Stimulated activated CD4-positive, alpha-beta T cell treated with anti-CD3 and anti-CD28 coated beads, TNF-alpha, amount 100 ng/mL, for 4 hours (primary cell): ENCODE measurements around the gene MYRFL.
A peak's percentile ranks its signal among the peaks of the same experiment; 100 is the strongest.

Experiments used
- DNase-seq, 3 experiments: peaks; one replicate each; pipeline ENCODE4 v3.0.0-alpha.2; 2020; ENCODE audit warnings: low read depth in 3 of 3

MYRFL gene

DNA sequence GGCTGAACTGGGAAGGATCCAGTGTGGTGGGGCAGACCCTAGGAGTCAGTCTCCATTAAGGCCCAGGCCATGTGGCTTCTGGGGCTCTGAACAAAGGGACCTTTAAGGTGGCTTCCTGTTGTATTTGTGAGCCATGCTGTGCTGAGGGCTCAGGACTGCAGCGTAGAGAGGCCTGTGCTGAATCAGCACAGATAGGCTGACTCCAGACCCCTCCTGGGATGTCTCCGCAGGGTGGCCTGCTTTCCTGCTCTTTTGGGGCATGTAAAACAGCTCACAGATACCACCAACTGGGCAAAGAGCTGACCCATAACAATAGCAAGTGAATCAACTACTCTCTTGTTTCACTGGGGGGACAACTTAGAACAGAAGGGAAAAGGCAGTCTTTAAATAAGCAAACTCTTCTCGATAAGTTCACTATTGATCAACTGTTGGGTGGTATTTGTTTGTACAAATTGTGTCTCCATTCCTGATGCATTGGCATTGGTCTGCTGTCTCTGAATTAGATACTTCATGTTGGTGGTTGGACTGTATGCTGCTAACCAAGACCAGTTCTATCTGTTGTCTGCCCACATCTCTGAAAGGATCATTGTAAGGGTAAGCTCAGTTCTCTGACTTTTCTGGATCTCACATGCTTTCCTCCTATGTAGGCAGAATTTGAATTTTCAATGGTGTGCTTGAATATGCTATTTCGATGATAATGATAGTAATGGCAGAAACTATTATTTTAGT is 71.8 kb downstream of the MYRFL start:
- no peak for DNase-seq

DNA sequence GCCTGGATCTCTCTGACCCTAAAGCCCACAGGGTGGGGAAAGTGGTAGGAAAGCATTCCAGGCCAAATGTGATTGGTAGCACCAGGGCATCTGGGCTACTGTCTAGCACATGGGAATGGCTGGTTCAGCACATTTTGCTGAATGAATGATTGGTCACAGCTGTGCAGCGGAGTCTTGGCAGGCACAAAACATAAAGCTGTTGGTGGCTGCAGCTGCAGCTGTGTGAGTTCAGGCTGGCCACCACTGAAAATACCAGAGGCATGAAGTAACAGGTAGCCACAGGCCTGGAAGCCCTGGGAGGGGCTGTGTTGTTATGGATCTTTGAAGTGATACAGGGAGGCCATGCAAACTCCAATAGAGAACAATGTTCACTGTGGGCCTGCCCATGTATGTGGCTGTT is 72.7 kb downstream of the MYRFL start:
- no peak for DNase-seq

DNA sequence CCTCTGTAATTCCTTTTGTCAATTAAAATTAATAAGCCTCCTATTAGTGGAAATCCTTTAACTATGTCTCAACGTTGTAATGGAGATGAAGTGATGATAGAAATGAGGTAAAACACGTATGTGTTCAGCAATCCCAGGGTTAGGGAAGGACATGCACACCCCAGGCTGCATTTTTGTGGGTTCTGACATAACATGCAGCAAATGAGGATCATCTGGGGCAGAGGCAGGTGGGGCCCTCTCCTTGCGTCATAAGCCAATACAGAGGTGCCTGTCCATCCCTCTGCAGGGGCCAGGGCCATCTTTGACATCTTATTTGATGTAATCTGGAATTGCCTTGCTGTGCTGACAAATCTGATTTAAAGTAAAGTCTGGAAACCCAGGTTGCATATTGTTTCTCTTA is 73.2 kb downstream of the MYRFL start:
- DNase-seq, result no peak

DNA sequence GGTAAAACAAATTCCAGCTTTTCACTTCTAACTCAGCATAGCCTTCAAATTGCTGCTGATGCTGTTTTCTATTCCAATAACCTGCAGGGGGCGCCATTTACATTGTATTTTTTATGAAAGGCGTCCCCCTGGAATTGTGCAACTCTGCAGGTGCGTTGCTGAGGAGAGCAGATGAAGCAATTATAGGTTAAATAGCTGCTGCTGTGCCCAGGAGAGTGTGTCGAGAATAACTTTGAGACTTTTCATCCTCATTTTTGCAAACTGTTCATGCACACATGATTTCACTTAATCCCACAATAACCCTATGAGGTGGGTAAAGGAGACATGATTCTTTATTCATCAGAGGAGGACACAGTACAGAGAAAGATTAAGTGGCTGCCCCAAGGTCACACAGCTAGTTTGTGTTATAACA is 75.7 kb downstream of the MYRFL start:
- peak; percentile 12 to 41 (median 38) for DNase-seq

DNA sequence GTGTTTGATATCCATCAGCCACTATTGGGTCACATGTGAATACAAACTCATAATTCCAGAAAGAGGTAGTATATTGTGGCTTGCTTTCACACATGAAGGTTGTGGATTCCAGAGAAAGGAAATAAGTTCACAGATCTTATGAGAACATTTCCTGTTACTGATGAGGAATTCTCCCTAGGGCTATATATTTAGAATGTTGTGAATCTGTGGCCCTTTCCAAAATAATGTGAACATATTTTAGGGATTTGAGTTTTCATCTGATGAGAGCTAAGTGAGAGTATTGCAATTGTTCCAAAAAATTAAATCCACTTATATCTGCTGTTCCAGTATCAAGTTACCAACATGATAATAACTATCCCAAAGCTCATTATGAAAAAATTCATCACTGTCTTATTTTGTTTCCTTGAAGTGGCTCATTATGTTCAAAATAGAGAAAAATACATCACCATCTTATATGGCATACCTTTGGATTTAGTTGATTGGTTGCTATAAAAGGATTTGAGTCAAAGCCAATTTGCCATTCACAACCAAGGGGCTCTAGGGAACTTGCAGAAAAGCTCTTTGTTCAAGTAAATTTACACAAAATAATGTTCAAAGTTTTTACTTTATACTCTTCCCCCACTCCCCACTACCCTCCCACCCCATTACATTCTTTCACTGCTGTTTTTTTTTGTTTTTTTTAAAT is 76.3 kb downstream of the MYRFL start:
- DNase-seq, result no peak

DNA sequence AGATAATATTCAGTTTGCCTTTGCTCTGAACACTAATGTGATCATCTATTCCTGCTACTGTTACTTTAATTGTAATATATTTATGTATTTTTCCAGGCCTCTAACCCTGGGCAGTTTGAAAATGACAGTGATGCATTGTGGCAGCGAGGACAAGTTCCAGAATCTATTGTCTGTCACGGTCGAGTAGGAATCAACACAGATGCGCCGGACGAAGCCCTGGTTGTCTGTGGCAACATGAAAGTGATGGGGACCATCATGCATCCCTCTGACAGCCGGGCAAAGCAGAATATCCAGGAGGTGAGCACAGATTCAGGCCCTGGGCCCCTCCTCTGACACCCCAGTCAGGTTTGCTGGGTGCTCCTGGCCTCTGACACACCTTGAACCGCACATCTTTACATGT is 78.5 kb downstream of the MYRFL start:
- DNase-seq, result no peak

DNA sequence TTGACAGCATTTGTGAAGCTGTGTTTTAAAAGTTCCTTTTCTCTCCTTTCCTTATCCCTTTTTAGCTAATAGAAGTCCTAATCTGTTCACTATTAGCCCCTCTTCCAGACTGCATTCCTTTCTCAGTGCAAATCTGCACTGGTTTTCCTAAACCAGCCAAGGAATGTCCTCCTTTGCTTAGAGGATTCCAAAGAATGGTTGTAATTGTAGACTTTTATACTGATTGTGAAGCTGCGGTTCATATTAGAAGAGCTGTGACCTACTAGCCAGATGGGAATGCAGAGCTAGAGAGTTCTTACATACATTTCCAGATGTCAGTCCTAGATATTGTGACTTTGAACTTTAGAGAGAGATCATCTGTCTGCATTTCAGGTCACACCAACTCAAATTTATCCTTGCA is 79.8 kb downstream of the MYRFL start:
- DNase-seq, result no peak

DNA sequence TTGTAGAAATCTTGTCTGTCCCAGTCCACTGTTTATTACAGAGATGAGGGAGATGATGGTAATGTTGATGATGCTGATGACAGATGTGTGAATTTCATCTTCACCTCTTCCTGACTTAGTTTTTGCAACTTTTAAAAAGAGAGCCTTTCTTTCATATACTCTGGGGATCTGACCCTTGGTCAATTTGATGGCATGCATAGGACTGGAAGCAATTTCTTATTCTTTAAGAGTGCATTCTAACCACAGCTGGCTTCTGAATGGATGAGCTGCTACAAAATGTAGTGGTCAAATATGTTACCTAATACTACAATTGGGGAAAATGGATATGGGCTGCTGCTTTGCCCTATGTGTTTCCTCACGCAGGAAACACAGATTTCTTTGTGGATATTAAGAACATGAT is 80.8 kb downstream of the MYRFL start:
- no peak for DNase-seq

DNA sequence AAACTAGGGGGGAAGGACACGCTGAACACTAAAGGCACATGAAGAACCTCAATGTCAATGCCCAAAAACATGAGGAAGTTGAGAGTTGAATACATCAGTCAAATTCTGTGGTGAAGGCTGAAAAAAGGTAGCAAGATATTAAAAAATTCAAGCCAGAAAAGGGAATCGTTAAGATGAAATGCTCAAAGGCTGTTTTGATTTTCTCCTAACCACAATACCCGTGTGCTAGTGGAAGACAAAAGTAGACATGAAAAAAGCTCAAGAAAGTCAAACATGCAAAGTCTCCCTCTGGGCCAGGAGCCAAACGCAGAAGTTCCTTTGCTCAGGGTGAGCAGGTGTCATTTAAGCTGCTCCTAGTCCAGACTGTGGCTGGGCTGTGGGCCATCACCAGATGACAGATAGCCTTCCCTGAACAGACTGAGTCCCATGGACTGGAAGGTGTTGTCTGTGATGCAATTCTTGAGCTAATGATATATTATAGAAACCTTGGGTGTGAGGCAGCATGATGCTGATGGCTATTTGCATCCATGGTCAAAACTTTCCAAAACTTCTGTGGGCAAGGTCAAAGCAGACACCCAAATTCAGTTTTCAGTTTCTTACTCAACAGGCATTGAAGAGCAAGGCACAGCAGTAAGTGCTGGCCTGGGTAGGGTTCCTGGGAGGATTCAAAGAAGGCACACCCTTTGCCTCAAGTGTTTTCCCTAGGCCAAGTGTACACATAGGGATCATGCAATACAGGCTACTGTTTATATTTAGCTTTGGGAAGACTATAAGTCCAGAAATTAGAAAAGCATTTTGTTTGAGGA is 81.6 kb downstream of the MYRFL start:
- no peak for DNase-seq

DNA sequence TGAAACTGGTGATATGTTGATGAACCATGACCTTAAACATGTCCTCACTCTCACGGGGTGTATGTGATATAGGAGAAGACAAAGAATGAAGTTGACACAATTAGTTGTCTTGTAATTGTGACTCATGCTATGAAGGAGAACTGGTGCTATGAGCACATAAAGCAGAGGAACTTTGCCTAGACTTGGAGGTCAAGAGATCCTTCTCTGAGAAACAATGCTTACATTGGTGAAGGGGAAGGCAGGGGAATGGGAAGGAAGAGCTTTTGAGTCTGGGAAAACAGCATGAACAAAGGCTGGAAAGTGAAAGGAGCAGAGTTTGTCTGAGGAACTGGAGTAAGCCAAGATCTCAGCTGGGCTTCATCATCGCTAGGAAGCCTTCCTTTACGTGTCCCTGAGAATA is 83.2 kb downstream of the MYRFL start:
- DNase-seq, result no peak

DNA sequence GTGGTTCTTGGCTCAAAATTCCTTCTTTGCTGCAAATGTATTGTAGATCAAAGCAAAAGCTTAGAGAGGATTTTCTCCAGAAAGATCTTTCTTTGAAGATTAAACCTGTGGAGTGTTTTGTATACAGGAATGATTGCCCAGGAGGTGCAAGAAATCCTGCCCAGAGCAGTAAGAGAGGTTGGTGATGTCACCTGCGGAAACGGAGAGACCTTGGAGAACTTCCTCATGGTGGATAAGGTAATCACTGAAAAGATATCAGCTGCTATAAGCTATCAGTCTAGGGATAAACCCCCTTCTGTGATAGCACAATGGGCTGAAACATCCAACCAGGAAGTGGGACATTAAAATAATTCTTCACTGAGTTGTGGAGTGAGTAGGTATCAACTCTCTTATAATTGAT is 85.7 kb downstream of the MYRFL start:
- DNase-seq, result no peak

DNA sequence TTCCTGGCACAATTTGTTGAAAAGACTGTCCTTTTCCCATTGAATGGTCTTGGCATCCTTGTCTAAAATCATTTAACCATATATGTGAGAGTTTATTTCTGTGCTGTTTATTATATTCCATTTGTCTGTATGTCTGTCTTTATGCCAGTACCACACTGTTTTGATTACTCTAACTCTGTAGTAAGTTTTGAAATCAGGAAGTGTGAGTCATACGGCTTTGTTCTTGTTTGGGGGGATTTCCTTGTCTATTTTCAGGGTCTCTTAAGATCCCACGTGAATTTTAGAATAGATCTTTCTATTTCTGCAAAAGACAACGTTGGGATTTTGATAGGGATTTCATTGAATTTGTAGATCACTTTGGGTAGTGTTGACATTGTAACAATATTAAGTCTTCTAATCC is 88.5 kb downstream of the MYRFL start:
- no peak for DNase-seq

DNA sequence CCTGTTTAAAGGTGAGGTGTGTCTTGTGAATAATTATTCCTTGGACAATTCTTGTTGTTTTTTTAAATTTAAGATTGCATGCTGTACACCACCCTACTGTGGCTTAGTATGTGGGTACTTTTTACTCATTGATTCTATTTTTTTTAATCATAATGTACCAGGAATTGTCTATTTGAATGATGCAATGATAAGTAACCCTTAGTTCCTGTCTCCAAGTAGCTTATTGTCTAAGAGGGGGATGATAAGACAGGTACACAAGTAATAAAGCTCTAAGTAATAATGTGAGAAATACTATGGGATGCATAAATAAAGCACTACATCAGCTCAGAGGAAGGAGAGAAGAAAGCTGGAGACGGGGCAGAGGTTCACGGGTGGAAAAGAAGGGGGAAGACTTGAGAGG is 90.9 kb downstream of the MYRFL start:
- no peak for DNase-seq

DNA sequence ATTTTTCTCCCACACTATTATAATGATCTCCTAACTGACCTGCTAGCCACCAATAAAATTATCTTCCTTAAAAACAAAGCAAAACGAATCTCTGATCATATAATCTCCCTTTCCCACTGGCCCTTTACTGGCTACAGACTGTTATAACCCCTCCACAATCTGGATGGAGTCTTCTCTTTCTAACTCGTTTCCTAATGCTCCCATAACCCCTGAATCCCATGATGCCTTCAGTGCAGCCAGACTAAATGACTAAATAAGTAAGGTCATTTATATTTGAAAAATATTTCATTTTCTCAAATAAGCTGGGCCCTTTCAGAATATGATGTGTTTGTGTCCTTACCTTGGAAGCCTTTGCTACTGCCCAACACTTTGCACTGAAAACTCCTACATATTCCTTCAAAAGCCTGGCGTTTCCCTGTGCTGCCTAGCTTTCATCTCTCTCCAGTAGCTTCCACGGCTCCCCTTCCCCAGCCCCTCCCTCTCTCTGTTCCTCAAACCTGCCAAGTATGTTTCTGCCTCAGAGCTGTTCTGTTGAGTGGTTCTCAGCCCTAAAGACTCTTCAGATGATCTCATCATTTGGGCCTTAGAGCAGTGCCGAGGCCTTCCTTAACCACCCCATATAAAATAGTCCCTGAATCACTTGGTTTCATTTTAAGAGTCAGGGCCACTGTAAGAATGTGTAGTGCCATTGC is 91.7 kb downstream of the MYRFL start:
- DNase-seq, result no peak

DNA sequence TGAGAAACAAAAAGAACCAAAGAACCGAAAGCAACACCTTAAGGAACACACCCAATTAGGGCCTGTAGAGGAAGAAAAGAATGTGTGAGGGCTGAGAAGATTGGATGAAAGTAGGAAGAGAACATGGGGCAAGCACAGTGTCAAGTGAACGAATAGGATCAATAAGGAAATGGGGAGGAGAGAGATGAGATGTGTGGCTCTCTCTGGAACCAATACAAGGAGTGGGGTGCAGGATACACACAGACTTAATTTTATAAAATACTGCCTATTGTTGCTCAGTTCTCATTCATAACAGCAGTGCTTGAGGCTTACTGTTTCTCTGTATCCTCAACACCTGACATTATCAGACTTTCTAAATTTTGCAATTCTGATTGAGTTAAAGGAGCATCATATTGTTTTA is 93.3 kb downstream of the MYRFL start:
- DNase-seq, result no peak

DNA sequence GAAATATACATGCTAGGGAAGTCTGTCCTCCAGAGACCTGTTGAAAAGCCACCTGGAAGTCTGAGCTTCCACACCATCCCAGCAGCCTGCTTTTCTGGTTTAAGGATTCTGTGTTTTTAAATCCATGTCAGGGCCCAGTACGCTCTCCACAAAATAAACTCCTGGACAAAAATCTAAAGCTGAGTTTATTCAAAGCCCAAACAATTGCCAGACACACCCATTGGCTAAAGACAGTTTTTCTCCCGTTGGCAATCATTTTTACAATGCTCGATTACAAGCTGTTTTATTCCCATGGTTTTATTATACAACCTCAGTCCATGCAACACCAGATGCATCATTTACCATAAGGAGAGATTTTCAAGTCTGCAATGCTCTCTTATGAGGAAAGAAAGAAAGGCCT is 94.5 kb downstream of the MYRFL start:
- DNase-seq, result no peak

DNA sequence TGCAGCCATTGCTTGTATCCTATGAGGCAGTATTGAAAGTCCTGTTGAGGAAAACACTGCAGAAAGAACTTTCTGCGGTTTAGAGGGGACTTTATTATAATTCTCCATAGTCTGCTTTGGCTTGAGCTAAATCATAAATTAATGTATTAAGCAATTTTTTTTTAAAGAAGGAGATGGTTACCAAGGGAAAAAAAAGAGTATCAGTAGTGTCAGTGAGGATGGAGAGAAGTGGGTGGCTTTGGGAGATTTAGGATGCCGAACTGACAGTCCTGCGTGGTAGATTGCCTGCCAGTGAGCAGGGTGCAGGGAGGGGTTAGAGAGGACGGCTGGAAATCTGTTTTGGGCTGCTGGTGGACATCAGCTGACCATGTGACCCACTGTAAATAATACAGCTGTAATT is 96.8 kb downstream of the MYRFL start:
- no peak for DNase-seq

DNA sequence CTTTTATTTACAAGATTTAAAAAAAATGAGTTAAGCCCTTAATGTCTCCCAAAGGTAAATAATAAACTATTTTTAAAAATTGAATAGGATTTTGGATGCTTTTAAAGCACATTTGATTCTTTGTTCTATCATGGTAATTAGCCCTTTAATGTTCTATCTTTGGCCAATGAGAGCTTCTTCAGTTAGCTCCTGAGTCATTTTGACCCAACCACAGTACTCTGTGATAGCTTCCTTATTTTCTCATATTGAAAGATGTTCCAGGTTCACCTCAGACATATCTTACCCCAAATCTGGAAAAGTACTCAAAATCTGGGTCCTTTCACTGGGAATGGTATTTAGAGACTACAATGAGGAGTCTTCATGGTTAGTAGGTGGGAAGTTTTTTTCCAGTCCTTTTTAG is 98.0 kb downstream of the MYRFL start:
- DNase-seq, result no peak

DNA sequence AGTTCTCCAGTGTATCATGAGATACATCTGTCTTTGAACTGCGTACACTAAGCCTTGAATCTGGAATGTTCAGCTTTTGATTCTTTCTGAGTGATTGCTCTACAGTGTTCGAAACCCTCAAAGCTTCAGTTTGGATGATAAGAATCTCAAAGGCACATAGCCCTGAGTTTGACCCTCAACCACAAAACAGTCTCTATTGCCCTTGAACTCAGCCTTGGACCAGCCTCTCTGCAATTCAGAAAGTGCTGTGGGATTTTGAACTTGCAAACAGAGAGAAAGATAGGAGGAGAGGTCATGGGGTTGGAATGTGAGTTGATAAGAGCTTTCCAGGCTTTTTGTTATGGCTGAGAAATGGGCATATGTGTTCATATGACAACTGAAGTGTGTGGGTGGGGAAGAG is 100.3 kb downstream of the MYRFL start:
- DNase-seq, result no peak

DNA sequence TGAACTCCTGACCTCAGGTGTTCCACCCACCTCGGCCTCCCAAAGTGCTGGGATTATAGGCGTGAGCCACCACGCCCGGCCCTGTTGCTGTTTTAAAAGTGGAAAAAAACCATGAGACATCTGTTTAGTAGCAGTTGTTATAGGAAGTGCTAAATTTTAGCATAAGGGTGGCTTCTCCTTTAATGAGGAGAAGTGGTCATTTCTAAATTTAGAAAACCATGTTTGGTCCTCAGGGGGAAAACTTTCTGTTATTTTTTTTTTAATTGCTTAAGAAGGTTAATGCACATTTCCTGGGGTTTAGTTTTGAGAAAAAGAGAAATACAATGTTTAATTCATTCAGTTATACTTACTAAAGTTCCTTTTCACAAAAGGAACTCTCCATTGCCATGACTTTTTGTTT is 102.1 kb downstream of the MYRFL start:
- no peak for DNase-seq

DNA sequence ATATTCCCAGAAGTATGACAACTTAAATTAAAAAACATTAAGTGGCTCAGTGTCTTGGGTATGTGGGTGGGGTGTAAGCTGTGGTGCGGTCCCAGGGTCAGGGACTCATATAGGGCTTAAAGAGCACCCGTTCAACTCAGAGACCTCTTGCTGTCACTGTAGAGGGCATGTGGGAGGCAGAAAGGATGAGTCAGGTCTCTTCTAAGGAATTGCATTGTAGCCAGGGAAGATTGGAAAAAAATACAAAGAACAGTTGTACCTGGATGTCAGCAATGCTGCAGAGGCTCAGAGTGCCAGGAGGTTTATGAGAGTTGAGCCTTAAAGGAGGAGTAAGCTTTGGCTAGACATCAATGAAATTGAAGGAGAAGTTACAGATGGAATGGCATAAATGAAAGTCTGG is 104.1 kb downstream of the MYRFL start:
- DNase-seq, result no peak

DNA sequence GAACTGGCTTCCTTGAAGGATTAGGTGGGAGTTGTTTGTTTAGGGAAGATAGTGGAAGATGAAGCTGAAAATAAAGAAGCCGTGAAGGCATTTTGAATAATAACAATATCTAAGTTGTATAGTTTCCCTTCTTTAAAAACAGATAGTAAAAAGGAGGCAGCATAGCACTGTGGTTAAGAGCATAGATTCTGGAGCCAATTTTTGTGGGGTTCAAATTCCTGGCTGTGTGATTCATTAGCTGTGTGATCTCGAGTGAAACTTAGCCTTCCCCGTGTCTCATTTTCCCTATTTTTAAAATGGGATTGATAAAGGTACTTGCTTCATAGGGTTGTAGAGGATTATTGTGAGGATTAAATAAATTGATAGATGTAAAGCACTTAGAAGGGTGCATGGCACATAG is 104.5 kb downstream of the MYRFL start:
- no peak for DNase-seq
